H9 (cell line): ENCODE measurements around the gene MBD2. TPM values are rescaled to one million over a fixed set of nuclear protein-coding genes. Genes with fewer than 3 reads are reported as not detected.

Source experiments
- DNase-seq: peaks from one replicate; pipeline ENCODE4 v3.0.0-alpha.2; 2017
- H2AFZ ChIP-seq: one replicate; pipeline ENCODE4 v1.6.1; 2013; ENCODE audit warnings: mild to moderate bottlenecking, low read length, control low read depth, moderate library complexity
- H2AK5ac ChIP-seq: 2 replicates; pipeline ENCODE4 v1.6.1; 2013; ENCODE audit warnings: low read length, control low read depth, mixed read lengths; ENCODE audit not compliant: insufficient read length
- H2BK120ac ChIP-seq: one replicate; pipeline ENCODE4 v1.6.1; 2013; ENCODE audit warnings: low read depth, mild to moderate bottlenecking, low read length, control low read depth, inconsistent platforms; ENCODE audit not compliant: poor library complexity, severe bottlenecking
- H2BK12ac ChIP-seq: 2 replicates; pipeline ENCODE4 v1.6.1; 2013; ENCODE audit warnings: low read length, control low read depth, mixed read lengths, low read depth; ENCODE audit not compliant: insufficient read length
- H2BK15ac ChIP-seq: 2 replicates; pipeline ENCODE4 v1.6.1; 2013; ENCODE audit warnings: low read depth, low read length, control low read depth
- H2BK20ac ChIP-seq: one replicate; pipeline ENCODE4 v1.6.1; 2013; ENCODE audit warnings: low read depth, mild to moderate bottlenecking, low read length, control low read depth, inconsistent platforms; ENCODE audit not compliant: poor library complexity, severe bottlenecking
- H2BK5ac ChIP-seq: 2 replicates; pipeline ENCODE4 v1.6.1; 2013; ENCODE audit warnings: low read length, control low read depth, mixed read lengths; ENCODE audit not compliant: insufficient read length
- H3K14ac ChIP-seq: 2 replicates; pipeline ENCODE4 v1.6.1; 2013; ENCODE audit warnings: low read length, control low read depth; ENCODE audit not compliant: insufficient read depth
- H3K18ac ChIP-seq: 2 replicates; pipeline ENCODE4 v1.6.1; 2013; ENCODE audit warnings: low read depth, mild to moderate bottlenecking, mixed read lengths, low read length, control low read depth; ENCODE audit not compliant: insufficient read length
- H3K23ac ChIP-seq: 2 replicates; pipeline ENCODE4 v1.6.1; 2013; ENCODE audit warnings: low read length, control low read depth, mixed read lengths, low read depth; ENCODE audit not compliant: insufficient read length
- H3K23me2 ChIP-seq: 2 replicates; pipeline ENCODE4 v1.6.1; 2013; ENCODE audit warnings: low read depth, mild to moderate bottlenecking, mixed read lengths, low read length, control low read depth; ENCODE audit not compliant: insufficient read length, poor library complexity, severe bottlenecking
- H3K27ac ChIP-seq: 2 replicates; pipeline ENCODE4 v1.5.1; 2013; ENCODE audit warnings: low read length, control low read depth, mixed read lengths, low read depth; ENCODE audit not compliant: insufficient read length
- H3K27me3 ChIP-seq: 2 replicates; pipeline ENCODE4 v1.6.1; 2013; ENCODE audit warnings: low read length, control low read depth, inconsistent platforms; ENCODE audit not compliant: insufficient read depth
- H3K4ac ChIP-seq: 2 replicates; pipeline ENCODE4 v1.6.1; 2013; ENCODE audit warnings: low read depth, mild to moderate bottlenecking, control low read depth, inconsistent platforms, low read length, moderate library complexity
- H3K4me1 ChIP-seq: 2 replicates; pipeline ENCODE4 v1.6.1; 2013; ENCODE audit warnings: low read length, control low read depth, inconsistent platforms; ENCODE audit not compliant: insufficient read depth
- H3K4me2 ChIP-seq: 2 replicates; pipeline ENCODE4 v1.6.1; 2013; ENCODE audit warnings: low read length, control low read depth, mixed read lengths; ENCODE audit not compliant: insufficient read length, insufficient read depth
- H3K56ac ChIP-seq: 2 replicates; pipeline ENCODE4 v1.6.1; 2013; ENCODE audit warnings: low read depth, mild to moderate bottlenecking, mixed read lengths, low read length, control low read depth; ENCODE audit not compliant: insufficient read length
- H3K79me1 ChIP-seq: 2 replicates; pipeline ENCODE4 v1.6.1; 2013; ENCODE audit warnings: low read depth, mild to moderate bottlenecking, moderate library complexity, low read length, control low read depth, inconsistent platforms; ENCODE audit not compliant: insufficient read depth, poor library complexity, severe bottlenecking
- H3K79me2 ChIP-seq: 2 replicates; pipeline ENCODE4 v1.6.1; 2013; ENCODE audit warnings: low read length, control low read depth, inconsistent platforms; ENCODE audit not compliant: insufficient read depth
- H3K9ac ChIP-seq: 2 replicates; pipeline ENCODE4 v1.6.1; 2013; ENCODE audit warnings: low read length, control low read depth, mixed read lengths; ENCODE audit not compliant: insufficient read length; ENCODE audit errors: extremely low read depth
- H3K9me3 ChIP-seq: one replicate; pipeline ENCODE4 v1.6.1; 2013; ENCODE audit warnings: low read depth, low read length, inconsistent platforms; ENCODE audit not compliant: control insufficient read depth
- H3T11ph ChIP-seq: one replicate; pipeline ENCODE4 v1.6.1; 2013; ENCODE audit warnings: mild to moderate bottlenecking, low read length, control low read depth, inconsistent platforms
- H4K20me1 ChIP-seq: one replicate; pipeline ENCODE4 v1.6.1; 2013; ENCODE audit not compliant: control insufficient read depth, insufficient read length, insufficient read depth
- H4K5ac ChIP-seq: 2 replicates; pipeline ENCODE4 v1.6.1; 2013; ENCODE audit warnings: low read depth, mild to moderate bottlenecking, mixed read lengths, low read length, control low read depth; ENCODE audit not compliant: insufficient read length
- H4K8ac ChIP-seq: replicated peaks from 2 replicates; pipeline ENCODE4 v1.6.1; 2013; ENCODE audit warnings: low read length, control low read depth, mixed read lengths, low read depth; ENCODE audit not compliant: insufficient read length
- H4K91ac ChIP-seq: 2 replicates; pipeline ENCODE4 v1.6.1; 2013; ENCODE audit warnings: low read depth, mild to moderate bottlenecking, moderate library complexity, mixed read lengths, low read length, control low read depth; ENCODE audit not compliant: insufficient read length
- H3K27ac Mint-ChIP-seq, 3 experiments: 2 replicates in 2 of 3; 3 replicates in 1 of 3; pipeline ENCODE4 v1.8.0; 2020 to 2021; ENCODE audit warnings: mixed read lengths in 3 of 3, mild to moderate bottlenecking in 1 of 3, moderate library complexity in 1 of 3
- H3K27me3 Mint-ChIP-seq: 2 replicates; pipeline ENCODE4 v1.8.0; 2021; ENCODE audit warnings: low read depth, mild to moderate bottlenecking, moderate library complexity, mixed read lengths
- H3K36me3 Mint-ChIP-seq, 3 experiments: 2 replicates in 2 of 3; 3 replicates in 1 of 3; pipeline ENCODE4 v1.8.0; 2020 to 2021; ENCODE audit warnings: low read depth in 3 of 3, mixed read lengths in 3 of 3; ENCODE audit not compliant: insufficient read depth in 1 of 3
- H3K4me1 Mint-ChIP-seq, 2 experiments: 2 replicates each; pipeline ENCODE4 v1.8.0; 2020; ENCODE audit warnings: mixed read lengths in 2 of 2
- H3K4me3 Mint-ChIP-seq, 2 experiments: 2 replicates in 1 of 2; 3 replicates in 1 of 2; pipeline ENCODE4 v1.8.0; 2020 to 2021; ENCODE audit warnings: mild to moderate bottlenecking in 2 of 2, mixed read lengths in 2 of 2, moderate library complexity in 1 of 2
- H3K9me3 Mint-ChIP-seq, 2 experiments: 2 replicates in 1 of 2; 3 replicates in 1 of 2; pipeline ENCODE4 v1.8.0; 2020; ENCODE audit warnings: mild to moderate bottlenecking in 2 of 2, mixed read lengths in 2 of 2, moderate library complexity in 1 of 2
- total RNA-seq: library from RNA; stranded (reverse); gene quantifications from 2 replicates; pipeline ENCODE4 v1.2.1, GENCODE V29; 2021
- TF ChIP-seq, protein P1 (sequence below): fragments of 200-600 bp; sonication (generic); conservative IDR thresholded peaks from 3 replicates; pipeline ENCODE4 v1.8.0; 2021; ENCODE audit warnings: antibody characterized with exemption, mild to moderate bottlenecking

MBD2 gene
- total RNA-seq, 1 experiment from 2014 or later, result 34.0 TPM

DNA sequence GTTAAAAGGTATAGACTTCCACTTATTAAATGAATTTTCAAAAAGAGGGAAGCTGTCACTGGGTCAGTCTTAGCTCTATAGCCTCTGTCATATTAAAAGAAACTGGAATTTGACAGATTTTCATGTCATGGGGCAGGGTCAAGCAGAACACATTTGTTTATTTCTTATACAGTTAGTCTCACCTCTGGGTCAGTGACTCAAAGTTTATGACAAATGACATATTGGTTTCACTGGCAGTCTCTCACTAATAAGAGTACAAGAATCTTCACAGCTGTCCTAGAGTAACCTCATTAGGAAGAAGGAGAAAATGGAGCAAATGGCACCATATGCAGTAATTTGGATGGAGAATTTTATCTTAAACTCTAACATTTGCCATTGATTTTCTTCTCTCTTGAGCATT is 63.2 kb downstream of the MBD2 start:
- Histone ChIP-seq H3K79me2 (no peaks in the 10 kb centered on the region), H3K9me3 (no peaks in the 10 kb centered on the region), H3K18ac (no peak overlapping the region), H4K91ac (no peak overlapping the region), H2BK12ac (no peak overlapping the region), H3K4me2 (no peak overlapping the region), H4K20me1 (no peaks in the 10 kb centered on the region), H3K14ac (no peak overlapping the region), H3K56ac (no peak overlapping the region), H3T11ph (no peak overlapping the region), H3K9ac (no peak overlapping the region), H3K23me2 (no peaks in the 10 kb centered on the region), H3K4ac (no peak overlapping the region), H2AFZ (no peak overlapping the region), H2AK5ac (no peak overlapping the region), H2BK120ac (no peak overlapping the region), H4K5ac (no peak overlapping the region), H3K27ac (no peak overlapping the region), H2BK15ac (no peak overlapping the region), H3K27me3 (no peaks in the 10 kb centered on the region), H4K8ac (no peak overlapping the region), H2BK5ac (no peak overlapping the region), H3K4me1 (no peaks in the 10 kb centered on the region), H3K23ac (no peak overlapping the region), H2BK20ac (no peak overlapping the region), H3K79me1 (no peaks in the 10 kb centered on the region)
- no peak for DNase-seq
- Mint-ChIP-seq H3K9me3 (no peaks in the 10 kb centered on the region), H3K4me1 (peaks cover 0 to 4% of the 10 kb centered on the region in 2 experiments; a peak in 1 of 4 replicates), H3K36me3 (no peaks in the 10 kb centered on the region), H3K4me3 (no peak overlapping the region), H3K27ac (no peak overlapping the region), H3K27me3 (no peaks in the 10 kb centered on the region)
- TF ChIP-seq, protein P1, sequence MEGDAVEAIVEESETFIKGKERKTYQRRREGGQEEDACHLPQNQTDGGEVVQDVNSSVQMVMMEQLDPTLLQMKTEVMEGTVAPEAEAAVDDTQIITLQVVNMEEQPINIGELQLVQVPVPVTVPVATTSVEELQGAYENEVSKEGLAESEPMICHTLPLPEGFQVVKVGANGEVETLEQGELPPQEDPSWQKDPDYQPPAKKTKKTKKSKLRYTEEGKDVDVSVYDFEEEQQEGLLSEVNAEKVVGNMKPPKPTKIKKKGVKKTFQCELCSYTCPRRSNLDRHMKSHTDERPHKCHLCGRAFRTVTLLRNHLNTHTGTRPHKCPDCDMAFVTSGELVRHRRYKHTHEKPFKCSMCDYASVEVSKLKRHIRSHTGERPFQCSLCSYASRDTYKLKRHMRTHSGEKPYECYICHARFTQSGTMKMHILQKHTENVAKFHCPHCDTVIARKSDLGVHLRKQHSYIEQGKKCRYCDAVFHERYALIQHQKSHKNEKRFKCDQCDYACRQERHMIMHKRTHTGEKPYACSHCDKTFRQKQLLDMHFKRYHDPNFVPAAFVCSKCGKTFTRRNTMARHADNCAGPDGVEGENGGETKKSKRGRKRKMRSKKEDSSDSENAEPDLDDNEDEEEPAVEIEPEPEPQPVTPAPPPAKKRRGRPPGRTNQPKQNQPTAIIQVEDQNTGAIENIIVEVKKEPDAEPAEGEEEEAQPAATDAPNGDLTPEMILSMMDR, result no peak
